Femur (tissue), 1 donor: ENCODE measurements around the gene RAB7A.

Experiments used
- DNase-seq: peaks from one replicate; pipeline ENCODE4 v3.0.0-alpha.2; 2017

Gene RAB7A

GRCh38 chr3:128858167-128858566 is 132.2 kb downstream of the RAB7A start:
- DNase-seq, result no peak

GRCh38 chr3:128859630-128860029 is 133.6 kb downstream of the RAB7A start:
- no peak for DNase-seq

GRCh38 chr3:128861491-128861890 is 135.5 kb downstream of the RAB7A start:
- DNase-seq, result no peak

GRCh38 chr3:128863560-128863959 is 137.6 kb downstream of the RAB7A start:
- DNase-seq, result no peak
